ENCODE results near the gene STYXL1.

DNA sequence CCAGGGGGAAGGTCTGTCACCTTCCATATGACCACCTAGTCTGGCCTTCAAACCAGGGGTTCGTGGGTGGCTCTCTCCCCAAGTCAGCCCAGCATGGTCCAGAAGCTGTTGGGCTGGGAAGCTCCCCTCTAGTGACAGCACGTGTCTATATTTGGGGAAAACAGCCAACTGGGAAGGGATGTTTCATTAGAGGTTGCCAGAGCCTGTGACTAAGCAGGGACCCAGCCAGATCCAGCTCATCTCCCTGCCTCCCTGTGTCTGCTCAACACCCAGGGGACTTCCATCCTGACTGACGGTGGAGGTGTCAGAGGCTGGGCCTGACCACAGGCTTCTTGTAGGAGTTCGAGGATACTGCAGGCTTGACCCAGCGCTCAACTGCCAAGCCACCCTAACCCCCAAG lies 10.5 kb downstream of the STYXL1 start:
- TF ChIP-seq CTCF (IDR thresholded peaks at IDR 0.05): no peak
- TF ChIP-seq POLR2A (IDR thresholded peaks at IDR 0.05): no peak
